A673 (cell line): ENCODE measurements around the gene ENO4. TPM values are rescaled to one million over a fixed set of nuclear protein-coding genes. Genes with fewer than 3 reads are reported as not detected.

ENCODE experiments used
- BruUV-seq: library from RNA; stranded (reverse); fragments of 400-500 nt; replicated peaks from 2 replicates; lab custom pipeline; 2021; lab: Mats Ljungman, UMichigan
- CTCF ChIA-PET: fragments of 300-600 bp; sonication (Branson Sonifier 250); formaldehyde crosslinking; loops from one replicate; lab custom pipeline; 2022; ENCODE audit warnings: antibody characterized with exemption; lab: Charles Lee
- POLR2A ChIA-PET: fragments of 300-600 bp; sonication (Branson Sonifier 250); formaldehyde crosslinking; loops from one replicate; lab custom pipeline; 2022; ENCODE audit warnings: antibody characterized with exemption; ENCODE audit not compliant: low non-redundant PET; lab: Charles Lee
- DNase-seq: peaks from one replicate; pipeline ENCODE4 v3.0.0-alpha.2; 2015; ENCODE audit warnings: low spot score
- H3K27ac ChIP-seq: fragments of 200-600 bp; sonication (generic); 2 replicates; pipeline ENCODE4 v1.5.1; 2016; ENCODE audit warnings: mixed run types, low read depth, mild to moderate bottlenecking, mixed read lengths, antibody characterized with exemption, low read length; ENCODE audit not compliant: poor library complexity, severe bottlenecking
- H3K27me3 ChIP-seq: fragments of 200-600 bp; sonication (generic); replicated peaks from 2 replicates; pipeline ENCODE4 v1.6.1; 2017; ENCODE audit warnings: mixed run types, low read depth, mild to moderate bottlenecking, mixed read lengths, antibody characterized with exemption, low read length; ENCODE audit not compliant: insufficient read depth, poor library complexity
- H3K36me3 ChIP-seq: fragments of 200-600 bp; sonication (generic); 2 replicates; pipeline ENCODE4 v1.6.1; 2016; ENCODE audit warnings: mixed run types, mild to moderate bottlenecking, mixed read lengths, antibody characterized with exemption, low read length; ENCODE audit not compliant: insufficient read depth, poor library complexity, severe bottlenecking
- H3K4me1 ChIP-seq: fragments of 200-600 bp; sonication (generic); 2 replicates; pipeline ENCODE4 v1.6.1; 2017; ENCODE audit warnings: mixed run types, mild to moderate bottlenecking, mixed read lengths, antibody characterized with exemption, low read length; ENCODE audit not compliant: insufficient read depth, poor library complexity, severe bottlenecking
- H3K4me3 ChIP-seq: fragments of 200-600 bp; sonication (generic); 2 replicates; pipeline ENCODE4 v1.5.1; 2016; ENCODE audit warnings: low read depth, mixed run types, mild to moderate bottlenecking, mixed read lengths, low read length; ENCODE audit not compliant: poor library complexity, severe bottlenecking
- H3K9me3 ChIP-seq: fragments of 200-600 bp; sonication (generic); 2 replicates; pipeline ENCODE4 v1.6.1; 2016; ENCODE audit warnings: mixed run types, low read depth, mild to moderate bottlenecking, mixed read lengths, antibody characterized with exemption, low read length; ENCODE audit not compliant: poor library complexity, severe bottlenecking
- CTCF ChIP-seq: fragments of 300-800, 200-600 bp; sonication (generic); conservative IDR thresholded peaks from 2 replicates; pipeline ENCODE4 v1.5.1; 2017; ENCODE audit warnings: low read depth, mild to moderate bottlenecking, antibody characterized with exemption, low read length, moderate library complexity, mixed read lengths
- EZH2 ChIP-seq: fragments of 200-600 bp; sonication (generic); IDR thresholded peaks from 2 replicates; pipeline ENCODE4 v1.6.1; 2017; ENCODE audit warnings: borderline replicate concordance, low read depth, mild to moderate bottlenecking, mixed read lengths, antibody characterized with exemption, low read length; ENCODE audit not compliant: poor library complexity, severe bottlenecking
- intact Hi-C: fragments of 100-400 bp; cut with micrococcal nuclease; formaldehyde crosslinking; loops from one replicate; pipeline ENCODE4 v1.10.0; 2022; ENCODE audit not compliant: unreplicated experiment
- total RNA-seq: library from RNA; stranded (reverse); gene quantifications from 2 replicates; pipeline ENCODE4 v1.2.3, GENCODE V29; 2021

ENO4 gene
- total RNA-seq, 1 experiment from 2014 or later = 0.28 TPM

GRCh38 chr10:116880716-116881482 is 31.6 kb downstream of the ENO4 start:
- TF ChIP-seq EZH2 = no peak
- TF ChIP-seq CTCF = no peak
- Histone ChIP-seq H3K9me3 (no peaks in the 10 kb centered on the region), H3K27me3 (no peaks in the 10 kb centered on the region), H3K36me3 (no peaks in the 10 kb centered on the region), H3K4me3 (no peak overlapping the region), H3K27ac (no peak overlapping the region), H3K4me1 (no peaks in the 10 kb centered on the region)
- no peak for DNase-seq
- no TSS peak for BruUV-seq
- intact Hi-C loops = no loop called here
- CTCF ChIA-PET = no interaction called here
- POLR2A ChIA-PET = no interaction called here

GRCh38 chr10:116882639-116883038 is 33.3 kb downstream of the ENO4 start:
- TF ChIP-seq EZH2 = no peak
- no peak for TF ChIP-seq CTCF
- no peak for DNase-seq
- Histone ChIP-seq H3K4me3 (no peak overlapping the region), H3K27me3 (no peaks in the 10 kb centered on the region), H3K27ac (no peak overlapping the region), H3K4me1 (peaks cover 6% of the 10 kb centered on the region), H3K9me3 (no peaks in the 10 kb centered on the region), H3K36me3 (no peaks in the 10 kb centered on the region)
- intact Hi-C loops = no loop called here
- BruUV-seq = no TSS peak
- ChIA-PET POLR2A (no interaction called here), CTCF (no interaction called here)

- CTCF ChIA-PET = no interaction called here
- H3K36me3 ChIP-seq = no peaks in the 10 kb centered on the region
- no peak overlapping the region for H3K4me3 ChIP-seq
- TF ChIP-seq CTCF (no peak), EZH2 (no peak)
- no peaks in the 10 kb centered on the region for H3K27me3 ChIP-seq
- H3K27ac ChIP-seq = no peak overlapping the region
- DNase-seq = no peak
- H3K9me3 ChIP-seq = no peaks in the 10 kb centered on the region
- H3K4me1 ChIP-seq = peaks cover 35% of the 10 kb centered on the region
- intact Hi-C loops = no loop called here
- POLR2A ChIA-PET = no interaction called here
- no TSS peak for BruUV-seq
These were observed 37.5 kb downstream of the ENO4 start for GRCh38 chr10:116886772-116887171.
